Muscle layer of duodenum (tissue), 2 donors: Measurements from ENCODE around the gene EPHB1.
"Not testable (repeated sequence)": the region's sequence is repeated elsewhere in the genome, so short reads cannot be mapped to it uniquely, and the experiment has no call there.

Source experiments
- H3K27ac ChIP-seq: one replicate; pipeline ENCODE4 v1.7.0; 2013; ENCODE audit warnings: mild to moderate bottlenecking, low read length
- H3K27me3 ChIP-seq: one replicate; pipeline ENCODE4 v1.7.0; 2013; ENCODE audit warnings: low read depth, mild to moderate bottlenecking, control low read depth, low read length
- H3K36me3 ChIP-seq, 2 donors: one replicate each; pipeline ENCODE4 v1.7.0; 2013; ENCODE audit warnings: low read length in 2 of 2, control low read depth in 1 of 2, mild to moderate bottlenecking in 1 of 2; ENCODE audit not compliant: insufficient read depth in 2 of 2, control insufficient read depth in 1 of 2
- H3K4me1 ChIP-seq, 2 donors: one replicate each; pipeline ENCODE4 v1.7.0; 2013; ENCODE audit warnings: low read length in 2 of 2, mild to moderate bottlenecking in 2 of 2, control low read depth in 1 of 2, moderate library complexity in 1 of 2; ENCODE audit not compliant: insufficient read depth in 2 of 2, control insufficient read depth in 1 of 2
- H3K4me3 ChIP-seq, 2 donors: one replicate each; pipeline ENCODE4 v1.7.0; 2013; ENCODE audit warnings: low read length in 2 of 2, low read depth in 1 of 2, mild to moderate bottlenecking in 1 of 2
- H3K9me3 ChIP-seq, 2 donors: one replicate each; pipeline ENCODE4 v1.7.0; 2013; ENCODE audit warnings: low read length in 2 of 2, control low read depth in 1 of 2, mild to moderate bottlenecking in 1 of 2; ENCODE audit not compliant: control insufficient read depth in 1 of 2
- donor health status: healthy.

The EPHB1 gene

GRCh38 chr3:134965865-134966481 is 170.9 kb downstream of the EPHB1 start:
- Histone ChIP-seq H3K9me3 (no peaks in the 10 kb centered on the region), H3K4me3 (no peak overlapping the region), H3K27me3 (no peaks in the 10 kb centered on the region), H3K4me1 (no peaks in the 10 kb centered on the region), H3K36me3 (no peaks in the 10 kb centered on the region), H3K27ac (no peak overlapping the region)

DNA sequence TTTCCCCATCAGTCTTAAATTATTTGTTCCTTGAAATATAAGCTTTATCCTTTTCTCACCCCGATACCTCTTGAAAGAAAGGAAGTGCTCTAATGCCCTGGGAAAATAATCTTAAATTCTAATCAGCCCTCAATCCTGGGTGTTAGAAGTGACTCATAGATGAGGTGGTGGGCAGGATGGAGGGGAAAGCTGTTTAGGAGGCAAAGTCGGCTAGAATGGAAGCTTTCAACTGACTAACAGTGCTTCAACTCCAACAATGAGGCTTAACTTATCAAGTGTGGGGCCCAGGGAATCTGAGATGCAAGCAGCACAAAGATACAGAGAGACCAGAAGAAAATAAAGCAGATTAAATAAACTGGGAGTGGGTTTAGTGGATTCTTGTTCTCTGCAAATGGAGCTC is 175.8 kb downstream of the EPHB1 start:
- no peak overlapping the region for H3K27ac ChIP-seq

DNA sequence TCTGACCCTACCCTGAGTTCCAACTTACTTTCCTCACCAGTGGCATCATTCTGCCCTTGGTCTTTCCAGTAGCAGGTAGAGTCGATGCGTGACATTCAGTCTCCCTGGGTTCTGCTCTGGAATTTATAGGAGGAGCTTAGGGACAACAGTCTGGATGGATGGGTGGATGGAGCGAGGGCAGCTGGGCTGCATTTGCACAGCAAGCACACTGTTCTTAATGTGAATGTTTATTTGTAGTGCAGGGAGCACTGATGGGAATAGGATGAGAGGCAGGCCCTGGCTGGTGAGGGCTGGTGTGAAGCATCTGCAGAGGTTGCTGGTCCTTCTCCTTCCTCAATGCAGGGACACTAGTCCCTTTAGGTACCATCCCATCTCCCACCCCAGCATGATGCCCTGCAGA is 176.2 kb downstream of the EPHB1 start:
- no peaks in the 10 kb centered on the region for H3K36me3 ChIP-seq
- no peaks in the 10 kb centered on the region for H3K4me1 ChIP-seq
- no peaks in the 10 kb centered on the region for H3K27me3 ChIP-seq
- H3K4me3 ChIP-seq = no peak overlapping the region
- no peaks in the 10 kb centered on the region for H3K9me3 ChIP-seq
- no peak overlapping the region for H3K27ac ChIP-seq

More for the DNA sequence above, 175.8 kb downstream of the EPHB1 start:
- H3K9me3 ChIP-seq = no peaks in the 10 kb centered on the region
- no peaks in the 10 kb centered on the region for H3K36me3 ChIP-seq
- H3K4me1 ChIP-seq = no peaks in the 10 kb centered on the region
- no peaks in the 10 kb centered on the region for H3K27me3 ChIP-seq
- no peak overlapping the region for H3K4me3 ChIP-seq

GRCh38 chr3:134971907-134972306 is 176.8 kb downstream of the EPHB1 start:
- H3K4me1 ChIP-seq, H3K36me3 ChIP-seq, H3K27ac ChIP-seq, H3K4me3 ChIP-seq, H3K27me3 ChIP-seq, H3K9me3 ChIP-seq: not testable (repeated sequence)

- Histone ChIP-seq H3K36me3 (no peaks in the 10 kb centered on the region), H3K4me1 (no peaks in the 10 kb centered on the region), H3K27me3 (no peaks in the 10 kb centered on the region), H3K9me3 (no peaks in the 10 kb centered on the region), H3K27ac (no peak overlapping the region), H3K4me3 (no peak overlapping the region)
Measured at GRCh38 chr3:134972836-134973455, 177.9 kb downstream of the EPHB1 start.

DNA sequence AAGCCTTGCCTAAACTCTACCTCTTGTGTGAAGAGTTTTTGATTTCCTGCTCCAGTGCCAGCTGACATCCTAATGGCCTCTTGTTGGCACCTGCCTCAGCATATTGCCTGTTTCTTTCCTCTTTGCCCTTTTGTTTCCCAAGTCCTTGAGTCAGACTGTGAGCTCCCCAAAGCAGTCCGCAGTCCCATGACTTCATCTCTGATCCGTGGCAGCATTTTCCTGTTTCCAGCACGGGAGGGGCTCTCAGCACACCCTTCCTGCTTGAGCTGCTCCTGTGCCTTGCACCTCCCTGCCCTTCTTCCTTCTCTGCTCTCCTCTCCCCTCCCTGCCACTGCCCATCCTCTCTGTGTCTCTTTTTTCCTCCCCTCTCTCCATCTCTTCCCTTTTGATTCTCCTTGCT is 179.6 kb downstream of the EPHB1 start:
- H3K4me1 ChIP-seq = no peaks in the 10 kb centered on the region

GRCh38 chr3:134976948-134977347 is 181.9 kb downstream of the EPHB1 start:
- Histone ChIP-seq H3K4me3 (no peak overlapping the region), H3K27ac (no peak overlapping the region), H3K27me3 (no peaks in the 10 kb centered on the region), H3K4me1 (no peaks in the 10 kb centered on the region), H3K9me3 (peaks cover 0 to 5% of the 10 kb centered on the region in 2 donors), H3K36me3 (no peaks in the 10 kb centered on the region)

More for the DNA sequence above, 179.6 kb downstream of the EPHB1 start:
- Histone ChIP-seq H3K4me3 (no peak overlapping the region), H3K9me3 (peaks cover 0 to under 1% of the 10 kb centered on the region in 2 donors), H3K36me3 (no peaks in the 10 kb centered on the region), H3K27ac (no peak overlapping the region), H3K27me3 (no peaks in the 10 kb centered on the region)

- H3K4me3 ChIP-seq = no peak overlapping the region
- peaks cover 0 to 5% of the 10 kb centered on the region in 2 donors for H3K9me3 ChIP-seq
- no peaks in the 10 kb centered on the region for H3K4me1 ChIP-seq
- H3K36me3 ChIP-seq = no peaks in the 10 kb centered on the region
- no peak overlapping the region for H3K27ac ChIP-seq
- no peaks in the 10 kb centered on the region for H3K27me3 ChIP-seq
Measured at GRCh38 chr3:134978658-134979057, 183.6 kb downstream of the EPHB1 start.

DNA sequence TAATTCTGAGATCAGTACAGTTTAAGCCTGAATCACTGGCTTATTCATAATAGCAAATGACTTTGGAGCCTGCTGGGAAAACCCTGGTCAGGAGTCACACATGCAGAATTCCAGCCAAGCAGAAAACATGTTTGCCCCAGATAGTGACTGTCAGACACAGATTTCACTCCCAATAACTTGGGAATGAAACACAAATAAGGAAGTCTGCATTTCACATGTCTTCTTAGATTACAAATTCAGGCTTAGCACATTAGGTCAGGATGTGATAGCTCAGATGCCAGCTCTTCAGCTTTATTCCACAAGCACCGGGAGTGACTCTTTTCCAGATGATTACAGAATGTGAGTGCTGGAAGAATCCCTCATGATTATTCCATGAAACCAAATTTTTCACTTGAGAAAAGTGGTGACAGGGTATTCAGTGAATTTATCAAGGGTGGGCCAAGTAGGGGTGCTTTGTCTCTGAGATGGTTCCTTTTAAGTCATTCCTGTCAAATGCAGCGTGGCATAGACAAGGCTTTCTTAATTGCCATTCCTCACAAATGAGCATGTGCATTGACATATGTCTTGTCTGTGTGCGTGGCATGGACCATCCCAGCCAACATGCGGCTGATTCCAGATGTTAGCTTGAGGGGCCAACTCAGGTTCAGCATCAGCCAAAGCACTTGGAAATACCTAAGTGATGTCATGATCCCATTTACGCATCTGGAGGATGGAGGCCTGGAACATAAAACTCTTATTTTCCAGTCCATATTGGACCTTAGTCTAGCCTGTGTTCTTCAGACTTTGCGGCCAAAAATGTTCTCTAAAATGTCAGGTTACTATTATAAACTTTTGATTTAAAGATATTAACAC is 191.0 kb downstream of the EPHB1 start:
- H3K27ac ChIP-seq = no peak overlapping the region
- no peaks in the 10 kb centered on the region for H3K9me3 ChIP-seq
- H3K4me3 ChIP-seq = no peak overlapping the region
- no peaks in the 10 kb centered on the region for H3K4me1 ChIP-seq
- H3K36me3 ChIP-seq = no peaks in the 10 kb centered on the region
- H3K27me3 ChIP-seq = no peaks in the 10 kb centered on the region

GRCh38 chr3:134988666-134989065 is 193.6 kb downstream of the EPHB1 start:
- Histone ChIP-seq H3K27me3 (no peaks in the 10 kb centered on the region), H3K36me3 (no peaks in the 10 kb centered on the region), H3K27ac (no peak overlapping the region), H3K4me1 (no peaks in the 10 kb centered on the region), H3K4me3 (no peak overlapping the region), H3K9me3 (no peaks in the 10 kb centered on the region)

DNA sequence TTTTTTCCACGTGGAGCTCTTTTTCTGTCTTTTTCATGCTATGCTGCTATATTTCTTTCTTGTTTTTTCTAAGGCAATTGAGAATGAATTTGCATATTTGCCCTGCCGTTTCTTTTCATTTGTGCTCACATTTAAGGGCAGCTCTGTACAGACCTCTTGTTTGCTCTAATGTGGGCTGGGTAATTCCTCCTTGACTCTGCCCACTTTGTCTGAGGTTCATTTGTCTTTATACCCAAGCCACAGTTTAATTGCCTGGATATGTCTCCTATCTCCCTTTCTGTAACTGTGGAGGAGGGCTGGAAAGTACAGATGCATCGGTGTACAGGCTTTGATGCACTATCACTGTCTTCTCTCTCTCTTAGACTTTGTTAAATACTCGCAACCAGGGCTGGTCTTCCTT is 195.9 kb downstream of the EPHB1 start:
- Histone ChIP-seq H3K4me1 (no peaks in the 10 kb centered on the region), H3K4me3 (no peak overlapping the region), H3K9me3 (no peaks in the 10 kb centered on the region), H3K27me3 (no peaks in the 10 kb centered on the region), H3K27ac (no peak overlapping the region), H3K36me3 (no peaks in the 10 kb centered on the region)
